ENCODE data around the gene SPATA45. TPM values are rescaled to one million over a fixed set of nuclear protein-coding genes. Genes with fewer than 3 reads are reported as not detected.

The SPATA45 gene
- total RNA-seq, 4 donors from 2014 or later: not detected

GRCh38 chr1:212860713-212861581 is 13.5 kb upstream of the SPATA45 start:
- DNase-seq: no peak
- Histone ChIP-seq H3K27me3 (no peaks in the 10 kb centered on the region), H3K27ac (no peak overlapping the region), H3K9me3 (no peaks in the 10 kb centered on the region), H3K4me1 (peaks cover 0 to 26% (median 2%) of the 10 kb centered on the region in 4 donors), H3K36me3 (peaks cover 0 to 9% (median 0%) of the 10 kb centered on the region in 3 donors), H3K4me3 (peak overlapping the region in 2 of 4 donors; percentile 23 to 70)
- TF ChIP-seq POLR2A (IDR thresholded peaks at IDR 0.05): no peak
- no peak for TF ChIP-seq CTCF (IDR thresholded peaks at IDR 0.05)

- Histone ChIP-seq H3K9me3 (no peaks in the 10 kb centered on the region), H3K4me3 (peak overlapping the region; percentile 70 to 98 (median 96)), H3K27me3 (no peaks in the 10 kb centered on the region), H3K27ac (peak overlapping the region; percentile 84 to 93 (median 88)), H3K36me3 (peaks cover 0 to 3% (median 0%) of the 10 kb centered on the region in 3 donors), H3K4me1 (peaks cover 0 to 26% (median 2%) of the 10 kb centered on the region in 4 donors)
- no peak for TF ChIP-seq POLR2A (IDR thresholded peaks at IDR 0.05)
- no peak for TF ChIP-seq CTCF (IDR thresholded peaks at IDR 0.05)
- DNase-seq: peak; percentile 18 to 58 (median 51)
Measured at GRCh38 chr1:212858461-212859265, 11.2 kb upstream of the SPATA45 start.

GRCh38 chr1:212857992-212858460 is 10.6 kb upstream of the SPATA45 start, which contains the start of gene FLVCR1:
FLVCR1 (plus strand) TSS chr1:212858275; CDS start chr1:212858453, 178 bp downstream.
- peak; percentile 66 to 91 for TF ChIP-seq POLR2A (IDR thresholded peaks at IDR 0.05)
- no peak for TF ChIP-seq CTCF (IDR thresholded peaks at IDR 0.05)
- Histone ChIP-seq H3K4me3 (peak within 1 kb of the TSS; percentile 70 to 98 (median 96)), H3K27ac (peak within 1 kb of the TSS; percentile 84 to 93 (median 88)), H3K4me1 (peaks cover 0 to 21% (median 2%) of the 10 kb centered on the region in 4 donors), H3K9me3 (no peaks in the 10 kb centered on the region), H3K36me3 (no peaks in the 10 kb centered on the region), H3K27me3 (no peaks in the 10 kb centered on the region)
- DNase-seq: peak; percentile 98 to 99 (median 98)

GRCh38 chr1:212856755-212857154 is 9.3 kb upstream of the SPATA45 start:
- Histone ChIP-seq H3K4me1 (peaks cover 0 to 21% (median 2%) of the 10 kb centered on the region in 4 donors), H3K9me3 (no peaks in the 10 kb centered on the region), H3K4me3 (peak overlapping the region in 2 of 4 donors; percentile 70 to 98), H3K27ac (peak overlapping the region in 3 of 4 donors; percentile 84 to 93 (median 88)), H3K27me3 (no peaks in the 10 kb centered on the region), H3K36me3 (no peaks in the 10 kb centered on the region)
- DNase-seq: no peak
- TF ChIP-seq CTCF (IDR thresholded peaks at IDR 0.05) (no peak), POLR2A (IDR thresholded peaks at IDR 0.05) (no peak)

- TF ChIP-seq POLR2A (IDR thresholded peaks at IDR 0.05) (no peak), CTCF (IDR thresholded peaks at IDR 0.05) (no peak)
- H3K27me3 ChIP-seq: no peaks in the 10 kb centered on the region
- H3K4me1 ChIP-seq: peaks cover 0 to 7% (median 2%) of the 10 kb centered on the region in 4 donors
- peak overlapping the region in 2 of 4 donors; percentile 25 to 50 for H3K27ac ChIP-seq
- H3K9me3 ChIP-seq: no peaks in the 10 kb centered on the region
- H3K4me3 ChIP-seq: no peak overlapping the region
- no peaks in the 10 kb centered on the region for H3K36me3 ChIP-seq
- DNase-seq: peak in 1 of 3 donors; percentile 90
Measured at GRCh38 chr1:212853658-212854057, 6.2 kb upstream of the SPATA45 start.
